ENCODE data around the gene CDT1. TPM values are rescaled to one million over a fixed set of nuclear protein-coding genes. Genes with fewer than 3 reads are reported as not detected.

CDT1 gene
- total RNA-seq, 4 donors from 2014 or later, result 0.33 to 1.8 (median 0.99) TPM

- Histone ChIP-seq H3K4me3 (replicated peaks in 1 of 3) (no peak overlapping the region), H3K36me3 (peaks cover 8 to 10% of the 10 kb centered on the region in 2 donors), H3K4me1 (no peaks in the 10 kb centered on the region), H3K27me3 (no peaks in the 10 kb centered on the region), H3K27ac (no peak overlapping the region), H3K9me3 (no peaks in the 10 kb centered on the region)
- DNase-seq, result no peak
- TF ChIP-seq POLR2A (IDR thresholded peaks at IDR 0.05) (no peak), CTCF (IDR thresholded peaks at IDR 0.05) (no peak)
- 89 to 96% methylated on average over 34 to 37 of the region's 39 CpGs for WGBS, 2 donors
- intact Hi-C loops (cut with DNase I), result no loop called here
Observed at GRCh38 chr16:88839026-88839529, 35.5 kb downstream of the CDT1 start.

- no peak overlapping the region for H3K27ac ChIP-seq
- H3K9me3 ChIP-seq, result no peaks in the 10 kb centered on the region
- intact Hi-C loops (cut with DNase I), result no loop called here
- WGBS, 2 donors, result 91 to 93% methylated on average over 12 to 16 of the region's 24 CpGs
- no peaks in the 10 kb centered on the region for H3K27me3 ChIP-seq
- no peak for DNase-seq
- H3K4me1 ChIP-seq, result no peaks in the 10 kb centered on the region
- H3K36me3 ChIP-seq, result peaks cover 8 to 10% of the 10 kb centered on the region in 2 donors
- no peak overlapping the region for H3K4me3 ChIP-seq (replicated peaks in 1 of 3)
- TF ChIP-seq POLR2A (IDR thresholded peaks at IDR 0.05), result no peak
- no peak for TF ChIP-seq CTCF (IDR thresholded peaks at IDR 0.05)
Observed at GRCh38 chr16:88839745-88840599, 36.4 kb downstream of the CDT1 start.

GRCh38 chr16:88840600-88841215, 37.1 kb downstream of the CDT1 start:
- intact Hi-C loops (cut with DNase I), result no loop called here
- Histone ChIP-seq H3K36me3 (peaks cover 8 to 10% of the 10 kb centered on the region in 2 donors), H3K4me3 (replicated peaks in 1 of 3) (no peak overlapping the region), H3K4me1 (no peaks in the 10 kb centered on the region), H3K27me3 (no peaks in the 10 kb centered on the region), H3K27ac (no peak overlapping the region), H3K9me3 (no peaks in the 10 kb centered on the region)
- 95 to 98% methylated on average over 19 to 29 of the region's 30 CpGs for WGBS, 2 donors
- TF ChIP-seq CTCF (IDR thresholded peaks at IDR 0.05) (no peak), POLR2A (IDR thresholded peaks at IDR 0.05) (no peak)
- DNase-seq, result no peak

GRCh38 chr16:88841521-88842307, 38.1 kb downstream of the CDT1 start:
- no peak for DNase-seq
- Histone ChIP-seq H3K27ac (no peak overlapping the region), H3K27me3 (no peaks in the 10 kb centered on the region), H3K4me3 (replicated peaks in 1 of 3) (no peak overlapping the region), H3K4me1 (no peaks in the 10 kb centered on the region), H3K36me3 (peaks cover 8 to 10% of the 10 kb centered on the region in 2 donors), H3K9me3 (no peaks in the 10 kb centered on the region)
- no peak for TF ChIP-seq POLR2A (IDR thresholded peaks at IDR 0.05)
- TF ChIP-seq CTCF (IDR thresholded peaks at IDR 0.05), result no peak
- intact Hi-C loops (cut with DNase I), result no loop called here
- 93 to 95% methylated on average over 28 to 33 of the region's 40 CpGs for WGBS, 2 donors

Data from thyroid gland (tissue), 4 donors.